NCI-H146 (cell line): ENCODE data around the gene STK11.

ENCODE experiments used
- DNase-seq: peaks from one replicate; lab custom pipeline; 2025; lab: John Stamatoyannopoulos, UW

Gene STK11

DNA sequence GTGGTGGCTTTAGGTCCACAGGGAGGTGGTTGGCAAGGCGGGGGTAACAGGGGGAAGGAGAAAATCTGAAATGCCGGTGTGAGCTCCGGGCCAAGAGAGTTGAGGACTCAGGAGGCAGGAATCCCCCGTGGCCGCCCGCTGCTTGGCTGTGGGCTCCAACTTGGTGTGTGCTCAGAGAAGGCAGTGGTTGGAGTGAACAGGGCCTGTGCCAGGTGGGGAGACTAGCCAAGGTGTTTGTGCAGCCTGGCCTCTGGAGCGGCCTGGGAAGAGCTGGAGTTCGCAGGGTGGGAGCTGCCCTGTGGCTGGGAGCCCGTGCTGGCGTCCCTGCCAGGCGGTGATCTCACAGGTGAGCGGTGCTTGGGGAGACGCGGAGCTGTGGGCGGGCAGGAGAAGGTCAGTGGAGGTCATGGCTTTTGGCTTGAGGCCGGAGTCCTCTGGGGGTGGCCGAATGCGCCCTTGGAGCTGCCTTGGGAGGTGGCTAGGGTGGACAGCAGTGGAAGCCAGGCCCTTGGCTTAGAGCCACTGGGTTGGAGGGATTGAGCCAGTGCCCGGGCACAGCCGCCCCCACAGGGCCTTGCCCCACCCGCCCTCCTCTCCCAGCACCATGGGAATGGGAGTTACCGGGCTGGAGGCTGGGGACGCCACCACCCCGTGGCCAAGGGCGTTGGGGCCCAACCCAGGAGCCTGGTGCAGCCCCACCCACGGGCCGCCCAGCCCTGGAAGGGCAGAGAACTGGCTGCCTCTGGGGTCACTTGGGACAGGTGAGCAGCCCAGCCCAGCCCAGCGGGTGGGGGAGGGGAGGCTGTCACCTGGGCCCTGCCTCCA, 56.4 kb downstream of the STK11 start:
- no peak for DNase-seq

DNA sequence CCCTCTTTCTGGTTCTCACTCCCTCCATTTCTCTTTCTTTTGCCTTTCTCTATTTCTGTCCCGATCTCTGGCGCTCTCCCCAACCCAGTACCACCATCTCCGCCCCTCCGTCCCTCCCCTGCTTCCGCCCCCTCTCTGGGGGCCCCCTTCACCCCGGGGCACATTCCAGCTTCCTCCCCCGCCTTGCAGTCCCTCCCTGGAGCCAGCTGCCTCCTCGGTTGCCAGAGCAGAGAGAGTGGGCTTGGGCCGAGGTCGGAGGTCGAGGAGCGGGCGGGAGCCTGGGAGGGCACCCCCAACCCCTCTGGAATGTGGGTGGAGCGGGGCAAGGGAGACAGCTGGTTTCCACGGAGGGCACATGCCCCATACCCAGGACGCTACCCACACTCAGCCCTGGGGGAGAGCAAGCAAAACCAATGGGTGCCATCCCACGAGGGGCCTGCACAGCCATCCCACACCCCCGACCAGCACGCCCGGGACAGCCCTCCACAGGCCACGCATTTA, 57.1 kb downstream of the STK11 start:
- no peak for DNase-seq

DNA sequence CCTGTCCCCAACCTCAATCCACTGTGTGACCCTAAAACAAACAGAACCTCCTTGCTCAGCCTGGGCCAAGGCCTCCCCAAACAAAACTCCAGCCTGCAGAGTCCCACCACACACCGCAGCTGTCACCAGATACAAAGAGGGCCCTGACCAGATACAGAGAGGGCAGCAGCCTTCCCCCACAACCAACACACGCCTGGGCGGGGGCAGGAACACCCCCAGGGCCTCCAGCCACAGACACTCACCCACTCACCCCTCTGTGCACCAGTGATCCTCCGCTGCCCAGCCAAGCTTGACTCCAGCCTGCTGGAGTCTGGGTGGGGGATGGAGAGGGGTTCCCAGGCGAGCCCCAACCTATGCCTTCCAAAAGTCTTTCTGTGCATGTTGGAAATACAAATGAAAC, 57.6 kb downstream of the STK11 start:
- DNase-seq: no peak

DNA sequence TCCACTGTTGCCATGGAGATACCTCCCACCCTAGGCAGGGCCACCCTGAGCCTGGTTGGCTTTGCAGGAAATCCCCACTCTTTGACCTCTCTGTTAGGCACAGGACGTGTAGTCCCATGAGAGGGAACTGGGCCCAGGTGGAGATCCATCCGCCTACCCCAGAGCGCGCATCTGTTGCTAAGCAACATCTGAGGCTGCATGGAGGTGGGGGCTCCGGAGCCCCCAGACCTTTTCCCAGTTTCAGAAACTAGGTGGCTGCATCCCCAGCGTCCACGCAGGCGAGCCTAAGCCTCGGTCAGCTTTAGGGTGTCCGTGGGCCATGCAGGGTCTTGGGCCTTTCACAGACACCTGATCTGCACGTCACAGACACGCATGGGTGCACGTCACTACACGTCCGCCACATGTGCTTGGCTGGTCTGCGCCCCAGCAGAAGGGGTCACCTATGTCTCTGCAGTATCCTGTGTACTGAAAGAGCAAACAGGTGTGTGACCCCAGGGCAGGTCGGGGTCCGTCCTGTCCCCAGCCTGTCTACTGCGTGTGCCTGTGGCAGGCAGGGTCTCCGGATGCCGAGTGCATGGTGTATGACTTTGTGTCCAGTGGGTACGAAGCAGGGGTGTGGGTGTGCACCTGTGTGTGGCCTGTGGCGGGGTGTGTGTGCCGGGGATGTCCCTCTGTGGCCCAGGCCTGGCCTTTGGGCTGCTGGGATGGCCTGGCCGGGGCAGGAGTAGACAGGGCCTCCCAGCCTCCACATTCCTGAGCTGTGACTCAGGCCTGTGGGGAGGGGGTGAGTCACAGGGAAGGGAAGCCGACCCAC, 59.4 kb downstream of the STK11 start:
- DNase-seq: no peak

DNA sequence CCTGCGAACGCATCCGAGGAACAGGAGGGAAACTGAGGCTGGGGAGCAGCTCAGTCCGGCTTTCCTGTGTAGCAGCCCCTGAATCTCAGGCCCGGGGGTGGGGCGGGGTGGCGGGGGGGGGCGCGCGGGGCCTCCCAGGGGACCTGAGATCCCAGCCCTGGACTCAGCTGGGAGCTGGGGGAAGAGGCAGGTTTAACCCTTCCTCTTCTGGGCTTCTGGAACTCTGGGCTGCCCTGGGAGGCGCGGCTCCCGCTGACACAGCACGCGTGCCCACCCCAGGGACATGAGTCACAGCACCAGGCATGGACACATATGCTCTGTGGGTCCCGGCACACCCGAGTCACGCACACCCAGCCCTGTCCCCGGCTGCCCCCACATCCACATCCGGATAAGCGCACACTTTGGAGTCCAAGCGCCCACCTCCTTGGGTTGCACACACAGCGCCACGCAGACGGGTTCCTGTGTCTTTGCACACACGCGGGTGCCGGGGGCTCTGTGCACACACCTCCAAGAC, 60.1 kb downstream of the STK11 start:
- DNase-seq: no peak

DNA sequence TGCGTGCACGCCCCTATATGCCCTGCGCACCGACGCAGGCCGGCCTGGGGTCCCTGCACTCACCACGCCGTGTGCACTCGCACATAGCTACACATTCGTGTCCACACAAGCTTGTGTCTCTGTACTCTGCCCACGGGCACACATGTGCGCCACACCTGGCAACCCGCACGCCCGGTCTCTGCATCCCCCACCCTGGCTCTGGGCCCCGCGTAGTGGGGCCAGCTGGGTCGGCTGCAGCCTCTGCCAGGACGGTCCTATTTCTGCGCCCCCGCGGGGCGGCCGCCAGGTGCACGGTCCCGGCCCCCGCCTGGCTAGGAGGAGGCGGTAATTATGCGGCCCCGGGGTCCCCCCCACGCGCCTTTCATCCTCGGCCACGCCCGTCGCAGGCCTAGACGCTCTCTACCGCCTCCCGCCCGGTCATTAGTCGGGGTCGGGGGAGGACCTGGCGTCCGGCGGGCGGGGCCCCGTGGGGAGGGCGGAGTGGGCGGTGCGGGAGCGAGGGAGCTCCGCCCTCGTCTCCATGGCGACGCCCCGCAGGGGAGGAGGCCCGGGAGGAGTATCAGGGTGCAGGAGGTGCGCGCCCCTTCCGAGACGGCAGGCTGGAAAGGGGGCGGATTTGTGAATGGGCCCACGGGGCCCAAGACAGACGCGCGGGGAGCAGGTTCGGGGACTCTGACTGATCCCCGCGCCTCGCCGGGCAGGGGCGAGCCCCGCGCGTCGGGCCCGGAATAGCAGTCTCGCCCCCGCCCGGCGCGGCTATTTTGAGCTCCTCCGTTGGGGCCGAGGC, 60.7 kb downstream of the STK11 start:
- peak; percentile 88 for DNase-seq

DNA sequence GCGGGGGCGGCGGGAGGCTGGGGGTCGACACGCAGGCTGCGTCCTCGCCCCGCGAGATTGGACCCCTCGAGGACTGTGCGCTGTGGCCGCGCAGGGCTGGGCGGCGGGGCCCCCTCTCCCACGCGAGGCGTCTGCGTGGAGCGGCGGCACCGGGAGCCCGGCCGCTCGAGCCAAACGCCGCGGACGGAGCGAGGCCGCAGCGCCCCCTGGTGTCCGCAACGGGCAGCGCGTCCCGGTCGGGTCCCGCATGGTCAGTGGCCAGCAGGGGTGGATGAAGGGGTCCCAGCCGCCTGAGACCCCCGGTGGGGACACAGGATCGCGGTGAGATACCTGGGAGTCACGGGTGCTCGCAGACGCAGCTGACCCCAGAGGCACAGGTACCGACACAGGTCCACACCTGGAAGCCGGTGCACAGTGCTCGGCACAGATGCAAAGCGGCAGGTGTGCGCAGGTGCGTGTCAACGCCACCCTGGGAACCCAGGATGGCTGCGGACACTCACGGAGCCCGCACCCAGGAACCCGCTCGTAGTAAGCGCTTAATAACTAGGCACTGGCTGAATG, 61.4 kb downstream of the STK11 start:
- no peak for DNase-seq

DNA sequence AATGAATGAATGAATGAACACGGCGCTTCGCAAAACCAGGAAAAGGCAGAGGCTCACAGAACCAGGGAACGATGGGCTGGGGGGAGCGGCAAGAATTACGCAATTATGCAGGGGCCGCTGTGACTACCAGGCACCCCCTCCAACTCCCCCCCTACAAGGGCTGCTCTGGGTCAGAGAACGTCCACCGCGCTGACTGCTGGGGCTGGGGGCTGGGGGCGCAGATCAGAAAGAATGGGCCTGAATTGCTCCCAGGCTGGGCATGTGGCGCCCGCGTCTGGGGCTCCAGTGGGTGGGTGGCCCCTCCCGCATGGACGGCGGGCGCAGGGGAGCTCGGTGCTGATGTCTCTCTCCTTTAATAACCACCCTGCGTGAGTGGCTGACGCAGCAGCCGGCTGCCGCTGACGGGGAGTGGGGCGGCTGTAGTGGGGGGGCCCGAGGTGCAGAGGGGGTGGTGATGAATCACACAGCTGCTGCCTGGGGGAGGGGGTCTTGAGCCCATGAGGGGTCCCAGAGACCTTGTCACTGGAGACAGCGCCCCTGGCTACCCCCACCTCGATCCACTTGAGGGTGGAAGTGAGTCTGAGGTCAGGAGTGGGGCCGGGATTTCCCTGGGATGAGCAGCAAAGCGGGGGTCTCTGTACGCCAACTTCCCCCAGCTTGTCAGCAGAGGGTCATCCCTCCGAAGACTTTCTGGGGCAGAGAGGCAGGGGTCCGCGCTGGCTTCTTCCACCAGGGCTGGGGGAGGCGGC, 62.1 kb downstream of the STK11 start:
- DNase-seq: peak; percentile 28

DNA sequence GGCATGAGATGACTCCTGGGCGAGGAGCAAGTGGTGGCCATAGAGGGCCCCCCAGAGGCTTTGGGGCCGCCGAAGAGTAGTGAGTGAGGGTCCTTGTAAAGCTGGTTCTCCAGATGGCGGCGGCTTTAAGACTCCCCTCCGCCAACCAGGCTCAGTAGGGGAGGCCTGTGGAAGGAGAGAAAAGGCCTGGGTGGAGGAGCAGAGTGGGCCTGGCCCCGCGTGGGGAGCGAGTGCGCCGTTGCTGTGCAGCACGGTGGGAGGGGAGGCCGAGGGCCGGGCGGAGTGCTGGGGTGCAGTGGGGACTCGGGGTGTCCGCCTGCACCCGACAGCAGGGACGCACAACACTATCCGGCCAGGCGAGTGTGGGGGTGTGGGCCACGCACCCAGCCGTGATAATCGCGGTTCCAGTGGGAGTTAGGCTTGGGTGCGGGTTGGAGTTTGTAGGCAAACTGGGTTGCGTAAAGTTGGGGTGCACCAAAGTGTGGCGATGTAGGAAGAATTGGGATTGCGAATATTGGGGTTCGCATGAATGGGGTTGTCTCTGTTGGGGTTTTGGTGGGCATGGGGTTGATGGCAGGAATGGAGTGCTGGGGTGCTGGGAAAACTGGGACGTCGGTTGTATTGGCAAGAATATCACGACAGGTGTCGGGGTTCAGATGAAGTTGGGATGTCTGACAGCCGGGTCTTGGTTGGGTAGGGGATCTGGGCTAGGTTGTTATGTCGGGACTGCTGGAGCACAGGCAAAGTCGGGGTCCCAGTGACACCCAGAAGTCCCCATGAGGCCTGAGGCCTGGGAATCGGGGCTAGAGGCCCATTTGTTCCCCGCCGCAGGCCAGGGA, 62.9 kb downstream of the STK11 start:
- no peak for DNase-seq

DNA sequence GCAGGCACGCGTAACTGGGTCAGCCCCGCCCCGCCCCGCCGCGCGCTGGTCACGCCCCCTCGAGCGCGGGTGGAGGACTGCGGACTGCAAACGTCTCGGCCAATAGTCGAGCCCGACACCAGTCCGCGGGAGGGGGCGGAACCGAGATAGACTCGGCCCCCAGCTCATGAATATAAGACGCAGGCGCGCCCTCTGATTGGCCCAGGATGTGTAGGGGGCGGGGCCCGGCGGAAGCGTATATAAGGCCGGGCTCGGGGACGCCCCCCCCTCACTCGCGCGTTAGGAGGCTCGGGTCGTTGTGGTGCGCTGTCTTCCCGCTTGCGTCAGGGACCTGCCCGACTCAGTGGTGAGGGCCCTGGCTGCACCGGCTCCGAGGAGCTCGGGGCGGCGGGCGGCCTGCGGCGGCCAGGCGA, 63.5 kb downstream of the STK11 start, which contains the start of gene CIRBP:
CIRBP (plus strand) TSS at position 268 of the 413 bp plus-strand sequence. CDS start 1,602 bp downstream, outside the sequence.
- peak; percentile 98 for DNase-seq

DNA sequence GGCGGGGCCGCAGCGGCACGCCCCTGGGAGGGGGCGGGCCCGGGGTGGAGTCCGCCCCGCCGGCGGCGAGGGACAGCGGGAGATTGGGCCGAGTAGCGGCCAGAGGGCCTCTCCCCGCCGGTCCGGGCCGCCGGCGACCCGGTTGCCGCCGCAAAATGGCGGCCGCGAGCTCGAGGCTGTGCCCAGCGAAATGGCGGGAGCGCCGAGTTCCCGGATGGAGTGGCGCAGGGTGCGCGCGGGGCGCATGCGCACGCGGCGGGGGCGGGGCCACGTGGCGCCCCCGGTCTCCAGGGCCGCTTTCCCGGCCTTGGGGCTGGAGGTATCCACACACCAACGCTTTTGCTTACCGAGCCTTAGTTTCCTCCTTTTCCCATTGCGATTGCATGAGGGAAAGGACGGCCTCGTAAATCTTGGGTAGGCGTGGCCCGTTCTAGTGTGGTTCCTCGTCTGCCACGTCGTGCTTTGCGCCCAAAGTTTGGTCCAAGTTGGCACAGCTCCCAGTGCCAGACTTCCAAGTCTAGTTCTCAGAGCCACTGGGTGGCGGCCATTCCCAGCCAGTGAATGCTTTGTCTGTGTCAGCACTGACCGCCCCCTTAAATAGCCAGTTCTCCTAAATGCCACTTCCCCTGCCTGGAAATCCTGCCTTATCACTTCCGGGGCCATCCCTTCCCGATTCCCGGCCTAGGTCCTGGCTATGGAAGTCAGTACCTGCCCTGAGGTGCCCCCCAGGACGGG, 64.1 kb downstream of the STK11 start:
- peak; percentile 72 for DNase-seq

DNA sequence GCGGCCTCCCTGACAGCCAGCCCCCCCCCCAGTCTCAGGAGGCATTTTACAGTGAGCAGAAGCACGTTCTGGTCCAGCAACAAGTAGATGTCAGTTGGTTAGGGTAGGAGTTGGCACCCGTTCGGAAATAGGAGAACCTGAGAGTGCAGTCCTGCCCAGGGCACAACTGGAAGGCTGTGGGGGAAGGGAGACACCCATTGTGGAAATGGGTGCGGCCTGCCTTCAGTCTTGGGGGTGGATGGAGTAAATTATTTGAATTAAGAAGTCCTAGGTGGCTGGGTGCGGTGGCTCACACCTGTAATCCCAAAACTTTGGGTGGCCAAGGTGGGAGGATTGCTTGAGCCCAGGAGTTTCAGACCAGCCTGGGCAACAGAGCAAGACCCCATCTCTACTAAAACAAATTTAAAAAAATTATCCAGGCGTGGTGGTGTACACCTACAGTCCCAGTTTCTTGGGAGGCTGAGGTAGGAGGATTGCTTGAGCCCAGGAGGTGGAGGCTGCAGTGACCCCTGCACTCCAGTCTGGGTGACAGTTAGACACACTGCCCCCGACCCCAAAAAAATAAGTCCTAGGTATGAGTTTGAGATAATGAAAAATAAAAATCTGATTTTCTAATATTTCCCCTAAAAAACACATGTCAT, 64.8 kb downstream of the STK11 start:
- DNase-seq: no peak

DNA sequence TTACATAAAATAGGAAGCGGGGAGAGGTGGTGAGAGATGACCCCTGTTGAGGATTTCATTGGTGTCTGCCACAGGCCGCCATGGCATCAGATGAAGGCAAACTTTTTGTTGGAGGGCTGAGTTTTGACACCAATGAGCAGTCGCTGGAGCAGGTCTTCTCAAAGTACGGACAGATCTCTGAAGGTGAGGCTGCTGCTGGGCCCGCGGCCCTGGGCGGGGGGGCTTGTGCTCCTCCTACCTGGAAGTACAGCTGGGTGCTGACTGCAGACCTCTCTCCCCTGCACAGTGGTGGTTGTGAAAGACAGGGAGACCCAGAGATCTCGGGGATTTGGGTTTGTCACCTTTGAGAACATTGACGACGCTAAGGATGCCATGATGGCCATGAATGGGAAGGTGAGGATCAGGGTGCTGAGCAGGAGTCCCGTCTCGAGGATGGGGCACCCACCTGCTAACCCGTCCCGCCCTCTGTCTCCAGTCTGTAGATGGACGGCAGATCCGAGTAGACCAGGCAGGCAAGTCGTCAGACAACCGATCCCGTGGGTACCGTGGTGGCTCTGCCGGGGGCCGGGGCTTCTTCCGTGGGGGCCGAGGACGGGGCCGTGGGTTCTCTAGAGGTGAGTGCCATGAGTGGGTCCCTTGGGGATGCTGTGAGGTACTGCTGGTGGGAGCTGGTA, 65.4 kb downstream of the STK11 start:
- no peak for DNase-seq

DNA sequence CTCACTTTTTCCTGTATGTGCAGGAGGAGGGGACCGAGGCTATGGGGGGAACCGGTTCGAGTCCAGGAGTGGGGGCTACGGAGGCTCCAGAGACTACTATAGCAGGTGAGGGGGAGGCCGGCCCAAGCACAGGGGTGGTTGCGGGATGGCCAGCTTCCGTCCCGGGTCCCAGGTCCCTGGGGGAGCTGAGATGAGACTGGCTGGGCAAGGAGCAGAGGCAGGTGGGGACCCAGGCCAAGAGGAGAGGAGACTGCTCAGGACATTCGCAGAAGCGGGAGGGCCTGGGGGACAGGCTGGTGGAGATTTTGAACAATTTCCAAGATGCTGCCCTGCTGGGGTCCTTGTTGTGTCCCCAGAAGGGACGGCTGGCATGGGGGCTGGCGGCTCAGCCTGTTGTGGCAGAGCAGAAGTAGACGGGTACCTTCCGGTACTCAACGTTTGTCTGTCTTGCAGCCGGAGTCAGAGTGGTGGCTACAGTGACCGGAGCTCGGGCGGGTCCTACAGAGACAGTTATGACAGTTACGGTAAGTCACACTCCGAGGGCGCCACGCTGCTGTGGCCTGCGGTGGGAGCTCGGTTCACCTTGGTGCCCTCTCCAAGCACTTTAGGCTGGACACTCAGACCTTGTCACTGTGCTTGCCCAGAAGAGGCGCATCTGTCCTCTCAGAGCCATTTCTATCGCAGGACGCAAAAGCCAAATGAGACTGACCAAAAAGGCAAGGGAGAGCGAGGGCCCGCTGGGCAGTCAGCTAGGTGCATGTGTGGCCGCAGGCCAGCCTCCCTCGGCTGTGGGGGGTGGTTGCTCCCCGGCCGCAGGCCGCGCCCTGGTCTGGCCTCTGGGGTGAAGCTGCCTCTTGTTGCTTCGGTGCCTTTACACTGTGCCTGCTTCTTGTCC, 66.2 kb downstream of the STK11 start:
- no peak for DNase-seq

DNA sequence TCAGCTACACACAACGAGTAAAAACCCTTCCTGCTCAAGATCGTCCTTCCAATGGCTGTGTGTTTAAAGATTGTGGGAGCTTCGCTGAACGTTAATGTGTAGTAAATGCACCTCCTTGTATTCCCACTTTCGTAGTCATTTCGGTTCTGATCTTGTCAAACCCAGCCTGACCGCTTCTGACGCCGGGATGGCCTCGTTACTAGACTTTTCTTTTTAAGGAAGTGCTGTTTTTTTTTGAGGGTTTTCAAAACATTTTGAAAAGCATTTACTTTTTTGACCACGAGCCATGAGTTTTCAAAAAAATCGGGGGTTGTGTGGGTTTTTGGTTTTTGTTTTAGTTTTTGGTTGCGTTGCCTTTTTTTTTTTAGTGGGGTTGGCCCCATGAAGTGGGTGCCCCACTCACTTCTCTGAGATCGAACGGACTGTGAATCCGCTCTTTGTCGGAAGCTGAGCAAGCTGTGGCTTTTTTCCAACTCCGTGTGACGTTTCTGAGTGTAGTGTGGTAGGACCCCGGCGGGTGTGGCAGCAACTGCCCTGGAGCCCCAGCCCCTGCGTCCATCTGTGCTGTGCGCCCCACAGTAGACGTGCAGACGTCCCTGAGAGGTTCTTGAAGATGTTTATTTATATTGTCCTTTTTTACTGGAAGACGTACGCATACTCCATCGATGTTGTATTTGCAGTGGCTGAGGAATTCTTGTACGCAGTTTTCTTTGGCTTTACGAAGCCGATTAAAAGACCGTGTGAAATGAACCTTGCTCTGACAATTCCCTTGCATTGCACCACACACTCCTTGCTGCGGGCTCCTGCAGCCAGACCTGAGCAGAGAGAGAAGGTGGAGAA, 67.1 kb downstream of the STK11 start:
- no peak for DNase-seq
